Activated CD4-positive, alpha-beta T cell treated with anti-CD3 and anti-CD28 coated beads, Interleukin-2, amount 10 ng/mL, durations not matched to agents 7 days and 5 days (primary cell): ENCODE results near the gene GALNTL6. TPM values are rescaled to one million over a fixed set of nuclear protein-coding genes. Genes with fewer than 3 reads are reported as not detected.

Experiments
- CTCF ChIA-PET: fragments of 350-600 bp; sonication (Branson Sonifier 250); formaldehyde crosslinking; loops from one replicate; lab custom pipeline; 2021; ENCODE audit warnings: antibody characterized with exemption; lab: Charles Lee
- POLR2A ChIA-PET: fragments of 350-600 bp; sonication (Branson Sonifier 250); formaldehyde crosslinking; loops from one replicate; lab custom pipeline; 2021; ENCODE audit warnings: antibody characterized with exemption; lab: Charles Lee
- DNase-seq: peaks from one replicate; pipeline ENCODE4 v3.0.0-alpha.2; 2020
- H3K27ac Mint-ChIP-seq: one replicate; pipeline ENCODE4 v1.8.0; 2021; ENCODE audit warnings: mild to moderate bottlenecking, moderate library complexity, mixed read lengths
- H3K27me3 Mint-ChIP-seq: one replicate; pipeline ENCODE4 v1.8.0; 2021; ENCODE audit warnings: mixed read lengths
- H3K36me3 Mint-ChIP-seq: one replicate; pipeline ENCODE4 v1.8.0; 2021; ENCODE audit warnings: low read depth, mixed read lengths
- H3K4me1 Mint-ChIP-seq: one replicate; pipeline ENCODE4 v1.8.0; 2021; ENCODE audit warnings: mixed read lengths
- H3K4me3 Mint-ChIP-seq: one replicate; pipeline ENCODE4 v1.8.0; 2021; ENCODE audit warnings: mild to moderate bottlenecking, moderate library complexity, mixed read lengths
- H3K9me3 Mint-ChIP-seq: one replicate; pipeline ENCODE4 v1.8.0; 2021; ENCODE audit warnings: mixed read lengths
- total RNA-seq, 2 experiments: library from RNA; stranded (reverse); gene quantifications; one replicate each; pipeline ENCODE4 v1.2.3, GENCODE V29; 2021

GALNTL6 gene
- total RNA-seq, 2 experiments from 2014 or later: not detected

GRCh38 chr4:173088144-173088543, 1274.9 kb downstream of the GALNTL6 start:
- no peak overlapping the region for H3K27ac Mint-ChIP-seq

More at GRCh38 chr4:173088144-173088543, 1274.9 kb downstream of the GALNTL6 start:
- Mint-ChIP-seq H3K36me3 (no peaks in the 10 kb centered on the region), H3K9me3 (no peaks in the 10 kb centered on the region), H3K4me3 (no peak overlapping the region), H3K27me3 (peaks cover 3% of the 10 kb centered on the region), H3K4me1 (no peaks in the 10 kb centered on the region)
- CTCF ChIA-PET: no interaction called here
- no peak for DNase-seq
- POLR2A ChIA-PET: no interaction called here
